Measurements from ENCODE around the gene OPCML. TPM values are rescaled to one million over a fixed set of nuclear protein-coding genes. Genes with fewer than 3 reads are reported as not detected.

The OPCML gene
- total and polyA plus RNA-seq, 2 of the 13 experiments (the other 11 are each of a cell fraction or from before 2014, with no cell fraction given): not detected

DNA sequence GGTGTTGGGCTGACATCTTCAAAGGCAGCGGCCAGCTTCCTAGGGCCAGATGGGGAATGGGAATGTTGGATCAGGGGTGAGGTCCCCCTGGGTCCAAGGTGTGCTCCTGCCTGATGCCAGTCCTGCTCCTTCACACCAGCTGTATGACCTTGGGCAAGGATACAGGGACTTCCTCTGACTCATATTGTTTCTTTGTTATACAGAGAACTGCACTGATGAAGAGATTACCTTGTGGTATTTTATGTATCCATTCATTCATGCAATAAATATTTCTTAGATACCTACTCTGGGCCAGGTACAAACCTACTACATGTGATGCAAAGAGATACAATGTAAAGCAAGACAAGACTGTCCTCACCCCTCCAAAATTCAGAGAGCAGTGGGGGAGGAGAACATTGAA, 3.9 kb upstream of the OPCML start:
- 0% methylated on average over 1 of the region's 1 CpG for WGBS (ENCODE audit: low lambda C conversion rate)
- no peaks in the 10 kb centered on the region for H3K36me3 ChIP-seq (replicated peaks in 1 of 2; ENCODE audit: control insufficient read depth in 1 of 2, insufficient read depth in 2 of 2, low read length in 2 of 2)
- no peak overlapping the region for H3K9ac ChIP-seq (ENCODE audit: insufficient read depth, low read depth, low read length)
- no peak overlapping the region for H2AFZ ChIP-seq (ENCODE audit: low read length)
- no peak overlapping the region for H3K4me3 ChIP-seq (replicated peaks in 1 of 3; ENCODE audit: insufficient read depth in 1 of 3, low read depth in 2 of 3, low read length in 3 of 3)
- ATAC-seq (no peak), DNase-seq (ENCODE audit: low spot score) (no peak), FAIRE-seq (no peak)
- ChIA-PET POLR2A (no interaction called here), CTCF (ENCODE audit: low intra/inter-chr PET ratio, low total read pairs) (no interaction called here)
- H3K9me3 ChIP-seq (ENCODE audit: low read length): no peaks in the 10 kb centered on the region
- H3K79me2 ChIP-seq (ENCODE audit: insufficient read depth, low read length): no peaks in the 10 kb centered on the region
- H4K20me1 ChIP-seq (ENCODE audit: insufficient read depth, low read length): no peaks in the 10 kb centered on the region
- intact Hi-C loops (cut with micrococcal nuclease; ENCODE audit: unreplicated experiment) (no loop called here), in situ Hi-C loops (cut with HindIII; ENCODE audit: extremely low pct_ligation_motif_present, low pct_unique_long_range_greater_than_20kb) (no loop called here)
- no peak overlapping the region for H3K4me2 ChIP-seq (ENCODE audit: low read depth, low read length)
- BruUV-seq (replicated peaks): no TSS peak
- no peak overlapping the region for H3K27ac ChIP-seq (ENCODE audit: extremely low read length, insufficient read depth, low read length)
- no peak for TF ChIP-seq RCOR2 (CRISPR knock-in tag; IDR thresholded peaks at IDR 0.05)
- TF ChIP-seq, protein P1, sequence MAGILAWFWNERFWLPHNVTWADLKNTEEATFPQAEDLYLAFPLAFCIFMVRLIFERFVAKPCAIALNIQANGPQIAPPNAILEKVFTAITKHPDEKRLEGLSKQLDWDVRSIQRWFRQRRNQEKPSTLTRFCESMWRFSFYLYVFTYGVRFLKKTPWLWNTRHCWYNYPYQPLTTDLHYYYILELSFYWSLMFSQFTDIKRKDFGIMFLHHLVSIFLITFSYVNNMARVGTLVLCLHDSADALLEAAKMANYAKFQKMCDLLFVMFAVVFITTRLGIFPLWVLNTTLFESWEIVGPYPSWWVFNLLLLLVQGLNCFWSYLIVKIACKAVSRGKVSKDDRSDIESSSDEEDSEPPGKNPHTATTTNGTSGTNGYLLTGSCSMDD (CRISPR knock-in tag; IDR thresholded peaks at IDR 0.05): no peak
- TF ChIP-seq ZNF775 (CRISPR knock-in tag; IDR thresholded peaks at IDR 0.05; ENCODE audit: borderline replicate concordance): no peak
- TF ChIP-seq TBP (CRISPR knock-in tag; IDR thresholded peaks at IDR 0.05): no peak
- TF ChIP-seq ONECUT2 (CRISPR knock-in tag; IDR thresholded peaks at IDR 0.05): no peak
- TF ChIP-seq, protein P2, sequence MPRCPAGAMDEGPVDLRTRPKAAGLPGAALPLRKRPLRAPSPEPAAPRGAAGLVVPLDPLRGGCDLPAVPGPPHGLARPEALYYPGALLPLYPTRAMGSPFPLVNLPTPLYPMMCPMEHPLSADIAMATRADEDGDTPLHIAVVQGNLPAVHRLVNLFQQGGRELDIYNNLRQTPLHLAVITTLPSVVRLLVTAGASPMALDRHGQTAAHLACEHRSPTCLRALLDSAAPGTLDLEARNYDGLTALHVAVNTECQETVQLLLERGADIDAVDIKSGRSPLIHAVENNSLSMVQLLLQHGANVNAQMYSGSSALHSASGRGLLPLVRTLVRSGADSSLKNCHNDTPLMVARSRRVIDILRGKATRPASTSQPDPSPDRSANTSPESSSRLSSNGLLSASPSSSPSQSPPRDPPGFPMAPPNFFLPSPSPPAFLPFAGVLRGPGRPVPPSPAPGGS (CRISPR knock-in tag; IDR thresholded peaks at IDR 0.05): no peak
- no peak for TF ChIP-seq SP1 (IDR thresholded peaks at IDR 0.05)
- no peak for TF ChIP-seq SP1 (CRISPR knock-in tag; IDR thresholded peaks at IDR 0.05)
- no peak for TF ChIP-seq ESRRA (CRISPR knock-in tag; IDR thresholded peaks at IDR 0.05; ENCODE audit: low read depth)
- TF ChIP-seq, protein P3, sequence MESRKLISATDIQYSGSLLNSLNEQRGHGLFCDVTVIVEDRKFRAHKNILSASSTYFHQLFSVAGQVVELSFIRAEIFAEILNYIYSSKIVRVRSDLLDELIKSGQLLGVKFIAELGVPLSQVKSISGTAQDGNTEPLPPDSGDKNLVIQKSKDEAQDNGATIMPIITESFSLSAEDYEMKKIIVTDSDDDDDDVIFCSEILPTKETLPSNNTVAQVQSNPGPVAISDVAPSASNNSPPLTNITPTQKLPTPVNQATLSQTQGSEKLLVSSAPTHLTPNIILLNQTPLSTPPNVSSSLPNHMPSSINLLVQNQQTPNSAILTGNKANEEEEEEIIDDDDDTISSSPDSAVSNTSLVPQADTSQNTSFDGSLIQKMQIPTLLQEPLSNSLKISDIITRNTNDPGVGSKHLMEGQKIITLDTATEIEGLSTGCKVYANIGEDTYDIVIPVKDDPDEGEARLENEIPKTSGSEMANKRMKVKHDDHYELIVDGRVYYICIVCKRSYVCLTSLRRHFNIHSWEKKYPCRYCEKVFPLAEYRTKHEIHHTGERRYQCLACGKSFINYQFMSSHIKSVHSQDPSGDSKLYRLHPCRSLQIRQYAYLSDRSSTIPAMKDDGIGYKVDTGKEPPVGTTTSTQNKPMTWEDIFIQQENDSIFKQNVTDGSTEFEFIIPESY (CRISPR knock-in tag; IDR thresholded peaks at IDR 0.05): no peak
- TF ChIP-seq, protein P4, sequence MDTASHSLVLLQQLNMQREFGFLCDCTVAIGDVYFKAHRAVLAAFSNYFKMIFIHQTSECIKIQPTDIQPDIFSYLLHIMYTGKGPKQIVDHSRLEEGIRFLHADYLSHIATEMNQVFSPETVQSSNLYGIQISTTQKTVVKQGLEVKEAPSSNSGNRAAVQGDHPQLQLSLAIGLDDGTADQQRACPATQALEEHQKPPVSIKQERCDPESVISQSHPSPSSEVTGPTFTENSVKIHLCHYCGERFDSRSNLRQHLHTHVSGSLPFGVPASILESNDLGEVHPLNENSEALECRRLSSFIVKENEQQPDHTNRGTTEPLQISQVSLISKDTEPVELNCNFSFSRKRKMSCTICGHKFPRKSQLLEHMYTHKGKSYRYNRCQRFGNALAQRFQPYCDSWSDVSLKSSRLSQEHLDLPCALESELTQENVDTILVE (CRISPR knock-in tag; IDR thresholded peaks at IDR 0.05): no peak
- no peak for TF ChIP-seq ATM (IDR thresholded peaks at IDR 0.05; ENCODE audit: borderline replicate concordance)
- no peak for TF ChIP-seq ZNF264 (CRISPR knock-in tag; IDR thresholded peaks at IDR 0.05)
- TF ChIP-seq SALL1 (CRISPR knock-in tag; IDR thresholded peaks at IDR 0.05): no peak
- TF ChIP-seq ZNF607 (CRISPR knock-in tag; IDR thresholded peaks at IDR 0.05; ENCODE audit: borderline replicate concordance): no peak
- TF ChIP-seq NR2F2 (IDR thresholded peaks at IDR 0.05; ENCODE audit: borderline replicate concordance, low read depth): no peak
- no peak for TF ChIP-seq ZNF329 (CRISPR knock-in tag; IDR thresholded peaks at IDR 0.05; ENCODE audit: low read depth)
- no peaks in the 10 kb centered on the region for H3K4me1 ChIP-seq (ENCODE audit: insufficient read depth, low read length)
- peaks cover 3 to 22% of the 10 kb centered on the region in 2 experiments; a peak in 2 of 5 replicates for H3K27me3 ChIP-seq (ENCODE audit: control insufficient read depth in 1 of 2, insufficient read depth in 2 of 2, low read length in 2 of 2)

Data from HepG2 (cell line).